Measurements from ENCODE around the gene MFSD8. TPM values are rescaled to one million over a fixed set of nuclear protein-coding genes. Genes with fewer than 3 reads are reported as not detected.
"Not testable (repeated sequence)": the region's sequence is repeated elsewhere in the genome, so short reads cannot be mapped to it uniquely, and the experiment has no call there.

MFSD8 gene
- total and polyA plus RNA-seq, 7 donors = 3.0 to 54.2 (median 26.3) TPM

GRCh38 chr4:127978930-127979329 lies 14.0 kb upstream of the MFSD8 start:
- H3K27ac ChIP-seq = no peak overlapping the region
- no peaks in the 10 kb centered on the region for H3K9me3 ChIP-seq
- 99 to 100% methylated on average over 2 of the region's 2 CpGs for WGBS, 2 donors
- H3K4me3 ChIP-seq = no peak overlapping the region
- no peak for TF ChIP-seq CTCF (IDR thresholded peaks at IDR 0.05)
- TF ChIP-seq EP300 (IDR thresholded peaks at IDR 0.05) = no peak
- TF ChIP-seq POLR2AphosphoS5 (IDR thresholded peaks at IDR 0.05) = no peak
- no peak for TF ChIP-seq POLR2A (IDR thresholded peaks at IDR 0.05)
- no peaks in the 10 kb centered on the region for H3K36me3 ChIP-seq
- no peak for DNase-seq
- intact Hi-C loops (cut with DNase I) = no loop called here
- H3K4me1 ChIP-seq = no peaks in the 10 kb centered on the region
- no peaks in the 10 kb centered on the region for H3K27me3 ChIP-seq

GRCh38 chr4:127975121-127975770 lies 10.3 kb upstream of the MFSD8 start:
- TF ChIP-seq POLR2A (IDR thresholded peaks at IDR 0.05) = no peak
- TF ChIP-seq CTCF (IDR thresholded peaks at IDR 0.05) = no peak
- TF ChIP-seq POLR2AphosphoS5 (IDR thresholded peaks at IDR 0.05) = no peak
- TF ChIP-seq EP300 (IDR thresholded peaks at IDR 0.05) = no peak
- intact Hi-C loops (cut with DNase I) = no loop called here
- 94% methylated on average over 2 of the region's 2 CpGs for WGBS, 2 donors
- DNase-seq = no peak
- H3K27ac ChIP-seq = no peak overlapping the region
- no peaks in the 10 kb centered on the region for H3K9me3 ChIP-seq
- no peaks in the 10 kb centered on the region for H3K27me3 ChIP-seq
- no peak overlapping the region for H3K4me3 ChIP-seq
- peaks cover 0 to 6% (median 0%) of the 10 kb centered on the region in 4 donors for H3K36me3 ChIP-seq
- peaks cover 0 to 7% (median 0%) of the 10 kb centered on the region in 4 donors for H3K4me1 ChIP-seq

GRCh38 chr4:127970925-127971324 lies 6.0 kb upstream of the MFSD8 start:
- H3K36me3 ChIP-seq; H3K9me3 ChIP-seq; DNase-seq; H3K27me3 ChIP-seq; intact Hi-C loops (cut with DNase I); H3K4me3 ChIP-seq: not testable (repeated sequence)
- 85 to 92% methylated on average over 4 of the region's 4 CpGs for WGBS, 2 donors
- peak in 2 of 4 donors; percentile 55 to 60 for TF ChIP-seq POLR2AphosphoS5 (IDR thresholded peaks at IDR 0.05)
- peaks cover 0 to 21% (median 4%) of the 10 kb centered on the region in 4 donors for H3K4me1 ChIP-seq
- H3K27ac ChIP-seq = peak overlapping the region in 3 of 4 donors; percentile 16 to 18 (median 16)

- no peak overlapping the region for H3K4me3 ChIP-seq
- H3K4me1 ChIP-seq = peaks cover 0 to 29% (median 12%) of the 10 kb centered on the region in 4 donors
- no peaks in the 10 kb centered on the region for H3K27me3 ChIP-seq
- WGBS, 2 donors = 80 to 91% methylated on average over 2 of the region's 2 CpGs
- no peak overlapping the region for H3K27ac ChIP-seq
- TF ChIP-seq POLR2AphosphoS5 (IDR thresholded peaks at IDR 0.05) (no peak), EP300 (IDR thresholded peaks at IDR 0.05) (no peak), CTCF (IDR thresholded peaks at IDR 0.05) (no peak), POLR2A (IDR thresholded peaks at IDR 0.05) (no peak)
- DNase-seq = no peak
- H3K9me3 ChIP-seq = no peaks in the 10 kb centered on the region
- intact Hi-C loops (cut with DNase I) = loop anchor here (10.0 kb wide), 2 partner anchors 334 to 586 kb away; partner anchors contain the start of gene INTU
- peaks cover 0 to 6% (median 0%) of the 10 kb centered on the region in 4 donors for H3K36me3 ChIP-seq
Measured at GRCh38 chr4:127968586-127968985, 3.6 kb upstream of the MFSD8 start.

GRCh38 chr4:127967141-127967775 lies 2.3 kb upstream of the MFSD8 start:
- TF ChIP-seq EP300 (IDR thresholded peaks at IDR 0.05) = no peak
- no peak for TF ChIP-seq POLR2A (IDR thresholded peaks at IDR 0.05)
- TF ChIP-seq POLR2AphosphoS5 (IDR thresholded peaks at IDR 0.05) = no peak
- TF ChIP-seq CTCF (IDR thresholded peaks at IDR 0.05) = no peak
- H3K36me3 ChIP-seq = no peaks in the 10 kb centered on the region
- no peak for DNase-seq
- intact Hi-C loops (cut with DNase I) = loop anchor here (10.0 kb wide), 2 partner anchors 332 to 588 kb away; partner anchors contain the start of gene INTU
- H3K9me3 ChIP-seq = no peaks in the 10 kb centered on the region
- WGBS, 2 donors = 100% methylated on average over 1 of the region's 1 CpG
- peaks cover 0 to 30% (median 17%) of the 10 kb centered on the region in 4 donors for H3K4me1 ChIP-seq
- no peak overlapping the region for H3K27ac ChIP-seq
- no peaks in the 10 kb centered on the region for H3K27me3 ChIP-seq
- H3K4me3 ChIP-seq = no peak overlapping the region

Measured in sigmoid colon (tissue), 7 donors.